GM12878 (cell line): ENCODE data around the gene RCBTB2. TPM values are rescaled to one million over a fixed set of nuclear protein-coding genes. Genes with fewer than 3 reads are reported as not detected.

Experiments used
- CBFB ChIP-seq: IDR thresholded peaks from 2 replicates; pipeline ENCODE4 v1.6.1; 2016; ENCODE audit warnings: antibody characterized with exemption, low read depth
- ETV6 ChIP-seq, 2 experiments: fragments of 450-650 bp in 1 of 2; IDR thresholded peaks in 1 of 2; conservative IDR thresholded peaks in 1 of 2; 2 replicates each; pipeline ENCODE4 v1.6.1; 2014; ENCODE audit warnings: antibody characterized with exemption in 1 of 2, borderline replicate concordance in 1 of 2, low read depth in 1 of 2, mild to moderate bottlenecking in 1 of 2, moderate library complexity in 1 of 2
- FOXM1 ChIP-seq: IDR thresholded peaks from 2 replicates; pipeline ENCODE4 v1.6.1; 2012; ENCODE audit warnings: low read depth, mild to moderate bottlenecking, inconsistent platforms, low read length, moderate library complexity
- MEF2A ChIP-seq: IDR thresholded peaks from 2 replicates; pipeline ENCODE4 v1.6.1; 2011; ENCODE audit warnings: low read depth, mild to moderate bottlenecking, low read length, moderate library complexity; ENCODE audit not compliant: insufficient read depth
- MEF2B ChIP-seq: fragments of 450-650 bp; IDR thresholded peaks from 2 replicates; pipeline ENCODE4 v1.6.1; 2018; ENCODE audit warnings: mild to moderate bottlenecking, moderate library complexity; ENCODE audit not compliant: partially characterized antibody, poor library complexity, severe bottlenecking
- NR2F1 ChIP-seq: fragments of 450-650 bp; conservative IDR thresholded peaks from 2 replicates; pipeline ENCODE4 v1.6.1; 2017; ENCODE audit warnings: mild to moderate bottlenecking
- RBBP5 ChIP-seq: fragments of 200-600 bp; sonication (generic); conservative IDR thresholded peaks from 2 replicates; pipeline ENCODE4 v1.6.1; 2016
- SUPT20H ChIP-seq: IDR thresholded peaks from 2 replicates; pipeline ENCODE4 v1.6.1; 2011; ENCODE audit warnings: low read depth, mild to moderate bottlenecking, low read length, moderate library complexity, borderline replicate concordance; ENCODE audit not compliant: control insufficient read depth
- SUZ12 ChIP-seq: fragments of 200-600 bp; sonication (generic); IDR thresholded peaks from one replicate; pipeline ENCODE4 v1.6.1; 2018; ENCODE audit warnings: antibody characterized with exemption, mild to moderate bottlenecking; ENCODE audit not compliant: unreplicated experiment
- ZNF217 ChIP-seq: fragments of 450-650 bp; IDR thresholded peaks from 2 replicates; pipeline ENCODE4 v1.6.1; 2017; ENCODE audit warnings: antibody characterized with exemption, mild to moderate bottlenecking
- polyA plus RNA-seq, 11 experiments: library from polyadenylated mRNA; depleted of rRNA in 4 of 11; unstranded in 6 of 11; stranded (reverse) in 5 of 11; fragments of >200 nt; fragmentation: Nextera tagmentation in 4 of 11; fragmentation: Illumina TruSeq in 1 of 11; extraction: Ambion mirVana in 4 of 11; extraction: Trizol in 1 of 11; gene quantifications; 1 replicate in 1 of 11; 2 replicates in 10 of 11; pipeline versions ENCODE4 v1.2.1 to v1.2.3, GENCODE V29; 2011 to 2016; ENCODE audit warnings: inconsistent platforms in 2 of 11, missing spikeins in 2 of 11, low read depth in 1 of 11
- total RNA-seq, 4 experiments: library from RNA; depleted of rRNA in 3 of 4; stranded (reverse); fragments of >200 nt in 3 of 4; fragmentation: Illumina TruSeq in 1 of 4; extraction: Trizol in 1 of 4; gene quantifications; 2 replicates each; pipeline versions ENCODE4 v1.2.1 to v1.2.3, GENCODE V29; 2013 to 2021
- TF ChIP-seq, protein P1 (sequence below): fragments of 450-650 bp; IDR thresholded peaks from 2 replicates; pipeline ENCODE4 v1.6.1; 2017; ENCODE audit warnings: antibody characterized with exemption, mild to moderate bottlenecking, moderate library complexity
- TF ChIP-seq, protein P2 (sequence below): fragments of 150-350 bp; IDR thresholded peaks from 2 replicates; pipeline ENCODE4 v1.6.1; 2014; ENCODE audit warnings: mild to moderate bottlenecking, low read depth, low read length

The RCBTB2 gene
- total and polyA plus RNA-seq, 10 of the 15 experiments (the other 5 are each of a cell fraction or from before 2014, with no cell fraction given): 5.0 to 16.0 (median 8.5) TPM

DNA sequence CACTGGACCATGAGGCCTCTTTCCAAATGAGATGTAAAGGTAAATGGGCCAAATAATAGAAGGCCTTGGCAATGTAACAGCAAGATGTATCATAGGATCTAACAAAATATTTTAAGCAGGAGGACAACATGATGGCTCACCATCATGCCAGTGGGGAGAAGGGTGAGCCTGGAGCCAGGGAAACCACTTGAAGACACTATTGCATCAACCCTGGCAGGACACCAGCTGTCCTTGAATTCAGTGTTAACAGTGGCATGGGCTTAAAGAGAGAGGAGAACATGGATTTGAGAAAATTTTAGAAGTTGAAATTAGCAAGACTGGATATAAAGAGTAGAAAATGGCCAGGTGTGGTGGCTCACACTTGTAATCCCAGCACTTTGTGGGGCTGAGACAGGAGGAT is 6.7 kb upstream of the RCBTB2 start (continued):
- no peak for TF ChIP-seq SUPT20H
- TF ChIP-seq ZNF217: no peak
- no peak for TF ChIP-seq MEF2A
- no peak for TF ChIP-seq RBBP5
- no peak for TF ChIP-seq CBFB
- TF ChIP-seq SUZ12: no peak
- no peak for TF ChIP-seq NR2F1
- no peak for TF ChIP-seq ETV6 (conservative IDR thresholded peaks at IDR 0.05 in 1 of 2, IDR thresholded peaks at IDR 0.05 in 1 of 2; ENCODE audit: borderline replicate concordance in 1 of 2, low read depth in 1 of 2)
- no peak for TF ChIP-seq MEF2B
- TF ChIP-seq FOXM1: no peak
- TF ChIP-seq, protein P1, sequence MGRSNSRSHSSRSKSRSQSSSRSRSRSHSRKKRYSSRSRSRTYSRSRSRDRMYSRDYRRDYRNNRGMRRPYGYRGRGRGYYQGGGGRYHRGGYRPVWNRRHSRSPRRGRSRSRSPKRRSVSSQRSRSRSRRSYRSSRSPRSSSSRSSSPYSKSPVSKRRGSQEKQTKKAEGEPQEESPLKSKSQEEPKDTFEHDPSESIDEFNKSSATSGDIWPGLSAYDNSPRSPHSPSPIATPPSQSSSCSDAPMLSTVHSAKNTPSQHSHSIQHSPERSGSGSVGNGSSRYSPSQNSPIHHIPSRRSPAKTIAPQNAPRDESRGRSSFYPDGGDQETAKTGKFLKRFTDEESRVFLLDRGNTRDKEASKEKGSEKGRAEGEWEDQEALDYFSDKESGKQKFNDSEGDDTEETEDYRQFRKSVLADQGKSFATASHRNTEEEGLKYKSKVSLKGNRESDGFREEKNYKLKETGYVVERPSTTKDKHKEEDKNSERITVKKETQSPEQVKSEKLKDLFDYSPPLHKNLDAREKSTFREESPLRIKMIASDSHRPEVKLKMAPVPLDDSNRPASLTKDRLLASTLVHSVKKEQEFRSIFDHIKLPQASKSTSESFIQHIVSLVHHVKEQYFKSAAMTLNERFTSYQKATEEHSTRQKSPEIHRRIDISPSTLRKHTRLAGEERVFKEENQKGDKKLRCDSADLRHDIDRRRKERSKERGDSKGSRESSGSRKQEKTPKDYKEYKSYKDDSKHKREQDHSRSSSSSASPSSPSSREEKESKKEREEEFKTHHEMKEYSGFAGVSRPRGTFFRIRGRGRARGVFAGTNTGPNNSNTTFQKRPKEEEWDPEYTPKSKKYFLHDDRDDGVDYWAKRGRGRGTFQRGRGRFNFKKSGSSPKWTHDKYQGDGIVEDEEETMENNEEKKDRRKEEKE: no peak
- TF ChIP-seq, protein P2, sequence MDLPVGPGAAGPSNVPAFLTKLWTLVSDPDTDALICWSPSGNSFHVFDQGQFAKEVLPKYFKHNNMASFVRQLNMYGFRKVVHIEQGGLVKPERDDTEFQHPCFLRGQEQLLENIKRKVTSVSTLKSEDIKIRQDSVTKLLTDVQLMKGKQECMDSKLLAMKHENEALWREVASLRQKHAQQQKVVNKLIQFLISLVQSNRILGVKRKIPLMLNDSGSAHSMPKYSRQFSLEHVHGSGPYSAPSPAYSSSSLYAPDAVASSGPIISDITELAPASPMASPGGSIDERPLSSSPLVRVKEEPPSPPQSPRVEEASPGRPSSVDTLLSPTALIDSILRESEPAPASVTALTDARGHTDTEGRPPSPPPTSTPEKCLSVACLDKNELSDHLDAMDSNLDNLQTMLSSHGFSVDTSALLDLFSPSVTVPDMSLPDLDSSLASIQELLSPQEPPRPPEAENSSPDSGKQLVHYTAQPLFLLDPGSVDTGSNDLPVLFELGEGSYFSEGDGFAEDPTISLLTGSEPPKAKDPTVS: no peak
